Right lobe of liver (tissue), 6 donors: ENCODE measurements around the gene SYT3. TPM values are rescaled to one million over a fixed set of nuclear protein-coding genes. Genes with fewer than 3 reads are reported as not detected.

Source experiments
- ATAC-seq, 4 donors: fragments of 200-7000 bp; cut with Tn5 transposase; one replicate each; pipeline ENCODE4 v1.9.1; 2020; ENCODE audit warnings: mild to moderate bottlenecking in 4 of 4, moderate library complexity in 4 of 4
- DNase-seq, 3 donors: peaks; one replicate each; pipeline ENCODE4 v3.0.0-alpha.2; 2020
- H3K27ac ChIP-seq, 3 donors: fragments of 200-600 bp; one replicate each; pipeline ENCODE4 v1.8.0; 2022
- H3K27me3 ChIP-seq, 2 donors: fragments of 200-600 bp; one replicate each; pipeline ENCODE4 v1.8.0; 2022
- H3K36me3 ChIP-seq, 4 donors: fragments of 200-600 bp; sonication (generic) in 1 of 4; one replicate each; pipeline versions ENCODE4 v1.5.1 to v1.8.0; 2017 to 2022; ENCODE audit warnings: control low read depth in 1 of 4
- H3K4me1 ChIP-seq, 4 donors: fragments of 200-600 bp; sonication (generic) in 1 of 4; one replicate each; pipeline versions ENCODE4 v1.5.1 to v1.8.0; 2017 to 2022; ENCODE audit warnings: control low read depth in 1 of 4
- H3K4me3 ChIP-seq, 3 donors: fragments of 200-600 bp; one replicate each; pipeline ENCODE4 v1.8.0; 2022
- H3K9me3 ChIP-seq, 4 donors: fragments of 200-600 bp; sonication (generic) in 1 of 4; one replicate each; pipeline versions ENCODE4 v1.5.1 to v1.8.0; 2017 to 2022; ENCODE audit warnings: control low read depth in 1 of 4
- CTCF ChIP-seq, 4 donors: fragments of 200-600 bp in 3 of 4; fragments of 450-650 bp in 1 of 4; IDR thresholded peaks; one replicate each; pipeline versions ENCODE4 v1.5.1 to v1.8.0; 2016 to 2022; ENCODE audit warnings: antibody characterized with exemption in 4 of 4, mild to moderate bottlenecking in 2 of 4
- POLR2A ChIP-seq: fragments of 450-650 bp; IDR thresholded peaks from one replicate; pipeline ENCODE4 v1.6.1; 2017; ENCODE audit warnings: antibody characterized with exemption, mild to moderate bottlenecking
- WGBS: methylation state at CpG from one replicate; pipeline ENCODE4 v1.1.6; 2018; ENCODE audit warnings: low coverage, low lambda C conversion rate; ENCODE audit not compliant: insufficient coverage; ENCODE audit errors: missing lambda C conversion rate; 5-methylcytosine and 5-hydroxymethylcytosine counted together
- intact Hi-C, 2 donors: fragments of 100-400 bp; cut with DNase I; formaldehyde crosslinking; loops; one replicate each; pipeline versions ENCODE4 v1.11.2 to v1.14.1; 2022
- total RNA-seq, 6 experiments: library from RNA; depleted of rRNA in 2 of 6; stranded (reverse); fragments of >200 nt in 2 of 6; fragmentation: NEBNext Ultra II Directional in 3 of 6; extraction: Animal tissue kit (Norgen Biotek cat#: 25700) in 3 of 6; gene quantifications; one replicate each; pipeline versions ENCODE4 v1.1.0 to v1.2.4, GENCODE V29; 2016 to 2023
- donor health status: DM: no; HTN: yes; CAD: no.
- donor health status: DM: no; HTN: no; CAD: no.
- donor health status: DM: no; HTN: no; CAD: no.
- donor health status: DM: no; HTN: yes; CAD: no.
- donor health status: DM: no; HTN: yes; CAD: no.

Gene SYT3
- total RNA-seq, 6 experiments from 2014 or later = not detected

GRCh38 chr19:50679177-50680125 is 39.8 kb upstream of the SYT3 start:
- H3K27ac ChIP-seq = no peak overlapping the region
- ATAC-seq = peak; percentile 79 to 96 (median 85)
- H3K36me3 ChIP-seq = no peaks in the 10 kb centered on the region
- intact Hi-C loops = no loop called here
- TF ChIP-seq CTCF (IDR thresholded peaks at IDR 0.05) (no peak), POLR2A (no peak)
- DNase-seq = peak; percentile 64 to 74 (median 72)
- 14% methylated on average over 14 of the region's 23 CpGs for WGBS
- no peaks in the 10 kb centered on the region for H3K9me3 ChIP-seq
- H3K4me1 ChIP-seq = no peaks in the 10 kb centered on the region
- H3K4me3 ChIP-seq = no peak overlapping the region
- H3K27me3 ChIP-seq = no peaks in the 10 kb centered on the region

- ATAC-seq (no peak), DNase-seq (no peak)
- WGBS = 39% methylated on average over 3 of the region's 3 CpGs
- TF ChIP-seq CTCF (IDR thresholded peaks at IDR 0.05) (no peak), POLR2A (no peak)
- Histone ChIP-seq H3K9me3 (no peaks in the 10 kb centered on the region), H3K36me3 (no peaks in the 10 kb centered on the region), H3K4me3 (no peak overlapping the region), H3K27me3 (no peaks in the 10 kb centered on the region), H3K27ac (no peak overlapping the region), H3K4me1 (no peaks in the 10 kb centered on the region)
- intact Hi-C loops = no loop called here
Measured at GRCh38 chr19:50678323-50678722, 38.6 kb upstream of the SYT3 start.

GRCh38 chr19:50677636-50678035 is 38.0 kb upstream of the SYT3 start:
- Histone ChIP-seq H3K4me3 (no peak overlapping the region), H3K27ac (no peak overlapping the region), H3K27me3 (no peaks in the 10 kb centered on the region), H3K4me1 (no peaks in the 10 kb centered on the region), H3K36me3 (no peaks in the 10 kb centered on the region), H3K9me3 (no peaks in the 10 kb centered on the region)
- intact Hi-C loops = no loop called here
- WGBS = 46% methylated on average over 5 of the region's 5 CpGs
- ATAC-seq (no peak), DNase-seq (no peak)
- no peak for TF ChIP-seq POLR2A
- TF ChIP-seq CTCF (IDR thresholded peaks at IDR 0.05) = no peak

- no peaks in the 10 kb centered on the region for H3K9me3 ChIP-seq
- no peak overlapping the region for H3K4me3 ChIP-seq
- no peak for TF ChIP-seq CTCF (IDR thresholded peaks at IDR 0.05)
- no peak for TF ChIP-seq POLR2A
- no peaks in the 10 kb centered on the region for H3K27me3 ChIP-seq
- ATAC-seq = no peak
- no peak overlapping the region for H3K27ac ChIP-seq
- DNase-seq = no peak
- intact Hi-C loops = no loop called here
- H3K36me3 ChIP-seq = no peaks in the 10 kb centered on the region
- no peaks in the 10 kb centered on the region for H3K4me1 ChIP-seq
- 20% methylated on average over 1 of the region's 1 CpG for WGBS
Measured at GRCh38 chr19:50676625-50677197, 37.0 kb upstream of the SYT3 start.
